SU-DHL-6 (cell line): Measurements from ENCODE around the gene KRTAP6-2.

Experiments used
- H2AFZ ChIP-seq: fragments of 200-600 bp; sonication (generic); 2 replicates; pipeline ENCODE4 v1.6.1; 2014; ENCODE audit warnings: low read depth, mild to moderate bottlenecking, moderate library complexity, mixed read lengths, antibody characterized with exemption, low read length; ENCODE audit not compliant: severe bottlenecking
- H3F3A ChIP-seq: fragments of 200-600 bp; shearing (Covaris generic); 2 replicates; pipeline ENCODE4 v1.6.0; 2016; ENCODE audit warnings: antibody characterized with exemption, mild to moderate bottlenecking; ENCODE audit not compliant: insufficient read depth
- H3K27ac ChIP-seq: fragments of 200-600 bp; sonication (generic); 2 replicates; pipeline ENCODE4 v1.5.1; 2016; ENCODE audit warnings: low read depth, mild to moderate bottlenecking, low read length, moderate library complexity, mixed read lengths
- H3K27me3 ChIP-seq: fragments of 200-600 bp; sonication (generic), shearing (Covaris generic); 2 replicates; pipeline ENCODE4 v1.6.0; 2014; ENCODE audit warnings: mild to moderate bottlenecking, low read length
- H3K36me3 ChIP-seq: fragments of 200-600 bp; sonication (generic); 2 replicates; pipeline ENCODE4 v1.6.1; 2014; ENCODE audit warnings: mild to moderate bottlenecking, low read length, mixed read lengths
- H3K4me2 ChIP-seq: fragments of 300-600, 200-600 bp; shearing (Covaris generic), sonication (generic); 2 replicates; pipeline ENCODE4 v1.6.0; 2014; ENCODE audit warnings: low read length, low read depth, mild to moderate bottlenecking; ENCODE audit not compliant: poor library complexity, severe bottlenecking
- H3K4me3 ChIP-seq: fragments of 200-600 bp; sonication (generic); 2 replicates; pipeline ENCODE4 v1.5.1; 2014; ENCODE audit warnings: antibody characterized with exemption, low read length, mild to moderate bottlenecking, mixed read lengths; ENCODE audit not compliant: insufficient read depth, poor library complexity, severe bottlenecking
- H3K79me2 ChIP-seq: fragments of 200-600 bp; sonication (generic); 2 replicates; pipeline ENCODE4 v1.6.1; 2014; ENCODE audit warnings: mild to moderate bottlenecking, low read length, moderate library complexity; ENCODE audit not compliant: insufficient read depth
- H3K9ac ChIP-seq: fragments of 200-600 bp; sonication (generic); 2 replicates; pipeline ENCODE4 v1.7.0; 2014; ENCODE audit warnings: mild to moderate bottlenecking, low read length
- H3K9me2 ChIP-seq: fragments of 200-600 bp; sonication (generic); replicated peaks from 2 replicates; pipeline ENCODE4 v1.6.1; 2014; ENCODE audit warnings: low read length; ENCODE audit not compliant: insufficient read depth
- H3K9me3 ChIP-seq: fragments of 200-600 bp; sonication (generic); 2 replicates; pipeline ENCODE4 v1.6.1; 2014; ENCODE audit warnings: low read length, mixed read lengths; ENCODE audit not compliant: insufficient read depth
- H4K20me1 ChIP-seq: fragments of 200-600 bp; sonication (generic); 2 replicates; pipeline ENCODE4 v1.6.1; 2014; ENCODE audit warnings: low read depth, mild to moderate bottlenecking, antibody characterized with exemption, low read length, moderate library complexity, mixed read lengths
- EZH2phosphoT487 ChIP-seq: fragments of 200-600 bp; sonication (generic), shearing (Covaris generic); conservative IDR thresholded peaks from 2 replicates; pipeline ENCODE4 v1.6.1; 2018; ENCODE audit warnings: mild to moderate bottlenecking, antibody characterized with exemption, low read length, moderate library complexity, mixed read lengths
- TF ChIP-seq, protein P1 (sequence below): fragments of 200-600 bp; sonication (generic); IDR thresholded peaks from one replicate; pipeline ENCODE4 v1.5.1; 2017; ENCODE audit warnings: antibody characterized with exemption, mild to moderate bottlenecking, low read length, moderate library complexity; ENCODE audit not compliant: insufficient read depth, poor library complexity, severe bottlenecking

KRTAP6-2 gene

DNA sequence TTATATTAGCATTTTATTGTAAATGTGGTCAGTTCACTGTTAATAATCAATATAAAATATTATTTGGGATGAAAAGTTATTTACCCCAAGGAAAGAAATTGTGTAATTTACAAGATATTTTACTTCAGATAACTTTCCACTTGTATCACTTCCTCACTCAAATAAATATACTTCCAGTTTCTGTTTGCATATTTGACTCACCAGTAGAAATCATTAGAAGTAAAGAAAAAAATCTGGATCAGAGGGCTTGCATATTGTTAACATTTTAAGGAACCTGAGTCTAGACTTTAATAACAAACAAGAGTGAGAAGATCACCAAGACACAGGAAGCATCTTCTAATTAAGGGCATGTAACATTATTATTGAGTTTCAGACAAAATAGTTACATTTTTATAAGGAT is 21.4 kb upstream of the KRTAP6-2 start:
- no peaks in the 10 kb centered on the region for H3F3A ChIP-seq
- H3K27ac ChIP-seq = no peak overlapping the region
- no peak for TF ChIP-seq EZH2phosphoT487
- TF ChIP-seq, protein P1, sequence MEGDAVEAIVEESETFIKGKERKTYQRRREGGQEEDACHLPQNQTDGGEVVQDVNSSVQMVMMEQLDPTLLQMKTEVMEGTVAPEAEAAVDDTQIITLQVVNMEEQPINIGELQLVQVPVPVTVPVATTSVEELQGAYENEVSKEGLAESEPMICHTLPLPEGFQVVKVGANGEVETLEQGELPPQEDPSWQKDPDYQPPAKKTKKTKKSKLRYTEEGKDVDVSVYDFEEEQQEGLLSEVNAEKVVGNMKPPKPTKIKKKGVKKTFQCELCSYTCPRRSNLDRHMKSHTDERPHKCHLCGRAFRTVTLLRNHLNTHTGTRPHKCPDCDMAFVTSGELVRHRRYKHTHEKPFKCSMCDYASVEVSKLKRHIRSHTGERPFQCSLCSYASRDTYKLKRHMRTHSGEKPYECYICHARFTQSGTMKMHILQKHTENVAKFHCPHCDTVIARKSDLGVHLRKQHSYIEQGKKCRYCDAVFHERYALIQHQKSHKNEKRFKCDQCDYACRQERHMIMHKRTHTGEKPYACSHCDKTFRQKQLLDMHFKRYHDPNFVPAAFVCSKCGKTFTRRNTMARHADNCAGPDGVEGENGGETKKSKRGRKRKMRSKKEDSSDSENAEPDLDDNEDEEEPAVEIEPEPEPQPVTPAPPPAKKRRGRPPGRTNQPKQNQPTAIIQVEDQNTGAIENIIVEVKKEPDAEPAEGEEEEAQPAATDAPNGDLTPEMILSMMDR = no peak
- no peaks in the 10 kb centered on the region for H4K20me1 ChIP-seq
- no peaks in the 10 kb centered on the region for H3K9me2 ChIP-seq
- no peaks in the 10 kb centered on the region for H3K79me2 ChIP-seq
- H3K27me3 ChIP-seq = no peaks in the 10 kb centered on the region
- H3K4me2 ChIP-seq = no peak overlapping the region
- H2AFZ ChIP-seq = no peak overlapping the region
- no peak overlapping the region for H3K9ac ChIP-seq
- peaks cover 6% of the 10 kb centered on the region for H3K9me3 ChIP-seq
- no peak overlapping the region for H3K4me3 ChIP-seq
- no peaks in the 10 kb centered on the region for H3K36me3 ChIP-seq

DNA sequence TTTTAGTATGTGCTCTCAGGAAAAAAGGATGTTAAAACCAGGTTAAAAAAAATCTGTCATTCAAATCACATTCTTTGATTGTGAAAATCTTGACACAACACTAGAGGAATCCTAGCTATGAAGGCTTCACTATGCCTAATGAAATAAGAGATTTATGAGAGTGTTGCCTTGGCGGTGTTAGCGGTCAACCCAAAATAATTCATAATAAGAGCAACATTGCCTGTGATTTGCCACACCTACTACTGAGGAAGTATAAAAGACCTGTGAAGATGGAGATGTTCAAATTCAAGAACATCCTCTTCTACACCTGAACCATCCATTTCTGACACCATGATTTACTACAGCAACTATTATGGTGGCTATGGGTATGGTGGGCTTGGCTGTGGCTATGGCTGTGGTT is 17.4 kb upstream of the KRTAP6-2 start, which contains the start of gene KRTAP20-1:
TSS of gene KRTAP20-1 (plus strand) at position 301 of the 400 bp plus-strand sequence. CDS start at position 331, 30 bp downstream.
- Histone ChIP-seq H3K9ac (no peak within 1 kb of the TSS), H3K27ac (no peak within 1 kb of the TSS), H3K9me2 (no peaks in the 10 kb centered on the region), H3F3A (no peaks in the 10 kb centered on the region), H3K36me3 (peaks cover 2% of the 10 kb centered on the region; the same call in 1 of the 2 replicates), H3K9me3 (no peaks in the 10 kb centered on the region), H3K4me2 (no peak within 1 kb of the TSS), H3K79me2 (no peaks in the 10 kb centered on the region), H4K20me1 (no peaks in the 10 kb centered on the region), H3K27me3 (no peaks in the 10 kb centered on the region), H3K4me3 (no peak within 1 kb of the TSS), H2AFZ (no peak within 1 kb of the TSS)
- no peak for TF ChIP-seq EZH2phosphoT487
- TF ChIP-seq, protein P1 = no peak

GRCh38 chr21:30615199-30615598 is 16.5 kb upstream of the KRTAP6-2 start:
- no peak overlapping the region for H3K27ac ChIP-seq
- H3F3A ChIP-seq = no peaks in the 10 kb centered on the region
- H3K79me2 ChIP-seq = no peaks in the 10 kb centered on the region
- peaks cover 2% of the 10 kb centered on the region; the same call in 1 of the 2 replicates for H3K36me3 ChIP-seq
- no peak overlapping the region for H3K4me2 ChIP-seq
- TF ChIP-seq, protein P1 = no peak
- no peak for TF ChIP-seq EZH2phosphoT487
- no peaks in the 10 kb centered on the region for H3K9me2 ChIP-seq
- H3K4me3 ChIP-seq = no peak overlapping the region
- H2AFZ ChIP-seq = no peak overlapping the region
- no peaks in the 10 kb centered on the region for H3K27me3 ChIP-seq
- H3K9ac ChIP-seq = no peak overlapping the region
- no peaks in the 10 kb centered on the region for H4K20me1 ChIP-seq
- no peaks in the 10 kb centered on the region for H3K9me3 ChIP-seq

- Histone ChIP-seq H3K4me3 (no peak within 1 kb of the TSS), H3K27ac (no peak within 1 kb of the TSS), H3K9ac (no peak within 1 kb of the TSS), H3K9me2 (no peaks in the 10 kb centered on the region), H3K9me3 (no peaks in the 10 kb centered on the region), H3K4me2 (no peak within 1 kb of the TSS), H3K79me2 (no peaks in the 10 kb centered on the region), H4K20me1 (no peaks in the 10 kb centered on the region), H2AFZ (no peak within 1 kb of the TSS), H3K36me3 (peaks cover 2% of the 10 kb centered on the region; the same call in 1 of the 2 replicates), H3K27me3 (no peaks in the 10 kb centered on the region), H3F3A (no peaks in the 10 kb centered on the region)
- TF ChIP-seq EZH2phosphoT487 = no peak
These were observed 15.1 kb upstream of the KRTAP6-2 start, which contains the start of gene KRTAP6-1 for GRCh38 chr21:30613836-30614235. Gene KRTAP6-1, minus strand, starts transcription at chr21:30613930. Its CDS starts 26 bp downstream, at chr21:30613904.
